Suprapubic skin (tissue), 3 donors: Measurements from ENCODE around the gene SLC51B.

ENCODE experiments used
- CTCF ChIP-seq, 2 donors: fragments of 200-600 bp in 1 of 2; fragments of 450-650 bp in 1 of 2; sonication (generic) in 1 of 2; IDR thresholded peaks; one replicate each; pipeline ENCODE4 v1.5.1; 2016 to 2019; ENCODE audit warnings: antibody characterized with exemption in 2 of 2, mild to moderate bottlenecking in 1 of 2, moderate library complexity in 1 of 2
- EP300 ChIP-seq: sonication (generic); formaldehyde crosslinking; IDR thresholded peaks from one replicate; pipeline ENCODE4 v1.6.1; 2017; ENCODE audit warnings: antibody characterized with exemption
- POLR2A ChIP-seq, 2 donors: fragments of 450-650 bp; IDR thresholded peaks; one replicate each; pipeline ENCODE4 v1.6.1; 2017; ENCODE audit warnings: antibody characterized with exemption in 2 of 2, mild to moderate bottlenecking in 2 of 2, moderate library complexity in 2 of 2

GRCh38 chr15:65058394-65059368 lies 13.5 kb downstream of the SLC51B start:
- TF ChIP-seq CTCF (IDR thresholded peaks at IDR 0.05) (no peak), POLR2A (IDR thresholded peaks at IDR 0.05) (no peak), EP300 (no peak)
